C1 segment of cervical spinal cord (tissue), 14 donors: ENCODE results near the gene DOCK9.

Source experiments
- DNase-seq, 14 donors: peaks; one replicate each; lab custom pipeline; 2025; lab: John Stamatoyannopoulos, UW

DOCK9 gene

DNA sequence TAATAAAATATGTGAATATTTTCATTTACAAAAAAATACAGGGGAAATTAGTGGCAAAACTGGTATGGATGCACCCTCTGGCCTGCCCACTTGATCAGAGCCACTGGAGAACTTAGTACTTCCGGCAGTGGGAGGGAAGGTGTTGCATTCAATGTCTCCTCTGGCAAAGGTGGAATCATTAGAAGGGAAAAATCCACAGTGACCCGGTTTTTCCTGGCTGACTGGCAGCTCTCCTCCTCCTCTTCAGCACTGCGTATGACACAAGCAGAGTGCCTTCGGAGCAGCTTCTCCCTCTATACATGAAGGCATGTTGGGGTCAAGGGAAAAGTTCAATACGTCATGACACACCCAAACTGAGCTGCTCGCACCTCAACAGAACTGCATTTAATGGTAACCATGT is 123.4 kb downstream of the DOCK9 start:
- no peak for DNase-seq

DNA sequence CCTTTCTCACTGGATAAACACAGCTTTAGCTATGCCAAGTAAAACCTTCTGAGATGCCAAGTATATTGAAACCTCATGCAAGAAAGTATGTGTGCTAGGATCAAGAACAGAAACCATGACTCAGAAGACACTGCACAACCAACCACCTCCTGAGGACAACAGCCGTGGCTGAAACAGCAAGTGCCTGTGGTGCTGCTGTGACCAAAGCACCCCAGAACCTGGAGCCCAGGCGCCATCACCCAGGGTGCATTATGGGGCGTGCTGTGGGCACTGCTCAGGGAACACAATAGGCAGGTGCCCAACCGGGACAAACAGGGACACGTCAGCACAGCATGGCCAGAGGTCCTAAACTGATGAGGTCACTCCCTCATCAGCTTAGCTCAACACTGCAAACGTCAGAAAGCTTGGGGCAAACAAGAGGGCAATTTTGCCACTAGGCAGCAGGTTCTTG is 124.1 kb downstream of the DOCK9 start:
- no peak for DNase-seq

- DNase-seq = no peak
Measured at GRCh38 chr13:98851276-98851675, 126.6 kb downstream of the DOCK9 start.

DNA sequence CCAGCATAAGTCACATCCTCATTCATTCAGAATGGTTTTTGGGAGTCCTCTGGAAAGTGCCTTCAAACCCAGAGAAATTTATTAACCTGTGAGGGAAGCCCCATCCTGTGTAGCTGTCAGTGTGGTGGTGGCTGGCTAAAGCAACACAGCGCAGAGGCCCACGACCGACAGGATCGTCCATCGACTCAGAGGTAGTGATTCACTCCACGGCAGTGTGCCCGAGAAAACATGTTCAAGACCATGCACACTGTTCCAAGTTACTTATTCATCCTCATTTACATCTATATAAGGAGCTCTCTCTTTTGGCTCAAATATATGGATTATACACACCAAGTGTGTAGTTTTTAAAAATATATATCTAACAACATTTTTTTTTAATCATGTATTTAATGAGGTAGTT is 129.1 kb downstream of the DOCK9 start:
- no peak for DNase-seq

GRCh38 chr13:98847780-98848179 is 130.1 kb downstream of the DOCK9 start:
- no peak for DNase-seq

DNA sequence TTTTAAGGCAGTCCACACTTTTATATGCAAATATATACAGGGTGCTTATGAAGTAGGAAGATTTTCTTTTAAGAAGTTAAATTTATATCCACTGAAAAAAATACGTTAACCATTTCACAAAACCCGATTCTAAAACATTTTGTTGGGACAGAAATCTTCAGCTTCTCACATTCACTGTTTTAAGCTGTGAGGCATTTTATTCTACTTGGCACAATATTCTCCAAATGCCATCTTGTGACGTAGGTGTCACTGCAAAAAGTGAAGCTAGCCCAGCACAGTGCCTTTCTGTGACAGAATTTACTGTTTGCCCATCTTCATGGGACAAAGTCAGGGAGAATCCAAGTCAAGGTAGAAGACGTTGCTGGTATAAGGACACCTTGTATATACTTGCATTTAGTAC is 130.9 kb downstream of the DOCK9 start:
- no peak for DNase-seq

- peak in 1 of 14 donors; percentile 54 for DNase-seq
Measured at GRCh38 chr13:98846521-98846920, 131.3 kb downstream of the DOCK9 start.

DNA sequence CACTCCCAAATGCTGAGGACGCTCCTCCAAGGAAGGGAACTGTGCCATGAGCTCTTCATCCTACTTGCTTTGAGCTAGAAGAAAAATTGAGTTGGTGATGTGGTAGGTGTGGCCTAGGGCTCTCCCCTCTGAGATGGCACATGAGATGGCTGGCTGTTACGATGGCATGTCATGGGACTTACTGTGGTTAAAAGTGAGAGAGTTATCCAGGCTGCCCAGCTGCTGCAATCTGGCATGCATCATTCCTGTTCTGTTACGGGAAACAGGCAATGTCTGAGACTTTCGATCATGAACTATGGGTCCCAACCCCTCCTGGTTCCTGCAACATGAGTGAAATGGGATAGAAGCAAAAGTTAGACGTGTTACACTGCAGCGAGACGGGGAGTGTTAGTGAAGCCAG is 132.1 kb downstream of the DOCK9 start:
- no peak for DNase-seq

DNA sequence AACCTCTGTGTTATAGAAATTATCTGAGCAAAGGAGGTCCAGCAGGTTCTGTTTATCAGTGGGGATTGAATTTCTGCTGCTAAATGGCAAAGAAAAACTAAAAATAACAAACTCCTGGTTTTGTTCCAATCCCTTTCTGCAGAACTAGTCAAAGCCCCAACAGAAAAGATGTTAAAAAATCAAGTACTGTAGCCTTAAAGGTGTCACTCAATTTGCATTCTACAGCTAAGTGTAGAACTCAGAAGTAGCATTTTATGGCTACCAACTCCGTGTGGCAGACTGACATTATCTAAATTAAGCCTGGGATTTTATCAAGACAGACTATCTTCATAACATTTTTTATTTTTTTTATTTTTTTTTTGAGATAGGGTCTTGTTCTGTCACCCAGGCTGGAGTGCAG is 133.8 kb downstream of the DOCK9 start:
- DNase-seq = no peak

DNA sequence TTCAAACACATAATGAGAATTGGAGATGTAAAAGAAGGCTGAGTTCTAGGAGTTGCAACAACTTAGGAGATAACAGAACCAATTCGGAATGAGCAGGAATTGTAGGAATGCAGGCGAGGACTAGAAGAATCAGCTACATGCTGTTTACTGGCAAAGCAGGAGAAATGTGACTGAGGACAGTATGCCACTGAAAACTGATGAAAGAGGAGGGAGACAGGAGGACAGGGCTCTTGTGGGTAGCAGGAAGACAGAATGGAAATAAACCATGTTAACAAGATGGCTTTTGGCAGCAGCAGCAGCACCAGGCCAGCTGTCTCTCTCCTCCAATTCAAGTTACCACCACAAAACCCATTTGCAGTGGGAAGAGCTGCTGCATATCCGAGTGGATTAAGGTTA is 134.4 kb downstream of the DOCK9 start:
- peak in 1 of 14 donors; percentile 87 for DNase-seq

DNA sequence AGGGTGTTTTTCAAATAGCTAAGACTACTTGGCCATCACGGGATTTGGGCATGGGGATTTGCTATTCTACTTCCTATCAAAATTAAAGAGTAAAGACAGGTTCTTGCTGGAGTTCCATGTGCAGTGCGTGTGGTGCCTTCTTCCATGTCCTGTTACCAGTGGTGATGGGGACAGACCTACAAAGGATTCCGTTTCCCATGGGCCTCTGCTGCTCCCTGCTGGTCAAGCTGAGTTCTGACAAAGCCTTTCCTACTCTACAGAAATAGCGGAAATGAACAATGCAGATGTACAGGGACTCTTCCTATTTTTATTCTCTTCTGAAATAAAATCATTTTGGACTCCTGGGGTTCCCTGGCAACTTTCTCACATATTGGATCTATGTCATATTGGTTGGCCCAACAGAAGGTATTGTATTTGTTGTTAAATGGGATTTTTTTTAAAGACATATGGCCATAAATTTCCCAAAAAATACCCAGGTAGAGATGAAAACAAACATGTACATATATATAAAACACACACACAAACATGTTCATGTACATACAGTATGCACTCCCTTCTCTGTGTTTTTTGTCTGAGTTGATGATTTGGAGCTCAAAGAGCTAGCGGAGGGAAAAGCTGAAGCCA is 134.9 kb downstream of the DOCK9 start:
- peak in 12 of 14 donors; percentile 8 to 64 (median 40) for DNase-seq

- no peak for DNase-seq
Measured at GRCh38 chr13:98842070-98842469, 135.8 kb downstream of the DOCK9 start.

DNA sequence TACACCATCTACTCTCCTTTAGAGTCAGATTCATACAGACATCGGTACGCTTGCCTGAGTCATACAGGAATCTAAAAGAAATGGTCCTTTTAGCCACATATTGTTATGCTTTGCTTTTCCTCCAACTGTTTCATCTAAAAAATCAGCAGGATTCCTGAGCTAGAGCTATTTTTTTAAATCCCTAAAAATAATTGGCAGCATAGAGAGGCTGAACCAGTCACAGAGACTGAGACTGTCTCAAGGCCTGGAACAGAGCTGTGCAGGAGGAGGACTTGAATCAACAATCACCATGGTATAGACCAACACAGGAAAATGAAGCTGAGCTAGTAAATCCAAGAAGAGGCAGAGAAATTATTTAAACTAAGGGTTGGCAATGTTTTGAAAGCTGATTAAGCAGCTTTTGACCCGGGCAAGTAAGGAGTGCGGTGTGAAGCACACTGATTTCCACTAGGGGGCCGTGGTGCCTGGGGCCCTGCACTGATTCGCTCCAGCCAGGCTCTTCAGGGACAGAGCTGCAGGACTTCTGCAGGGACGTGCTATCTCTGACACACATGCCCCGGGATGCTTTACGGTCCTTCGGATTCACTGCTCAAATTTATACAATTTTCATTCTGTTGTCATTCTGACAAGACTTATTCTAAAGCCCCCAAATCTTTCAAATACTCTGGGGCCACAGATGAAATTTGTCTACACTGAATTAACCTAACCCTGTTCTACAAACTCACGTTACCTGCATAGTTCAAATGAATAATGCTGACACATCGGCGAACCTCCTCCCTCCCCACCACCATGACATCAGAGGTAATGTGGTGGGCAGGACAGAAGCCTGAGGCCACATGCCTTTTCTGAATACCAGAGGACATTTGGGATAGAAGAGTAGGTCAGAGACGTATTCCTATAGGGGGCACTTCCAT is 137.8 kb downstream of the DOCK9 start:
- DNase-seq = peak in 11 of 14 donors; percentile 14 to 80 (median 40)

GRCh38 chr13:98838776-98839175 is 139.1 kb downstream of the DOCK9 start:
- DNase-seq = no peak

- DNase-seq = no peak
Measured at GRCh38 chr13:98837896-98838295, 140.0 kb downstream of the DOCK9 start.

- no peak for DNase-seq
Measured at GRCh38 chr13:98835156-98835555, 142.7 kb downstream of the DOCK9 start.

- no peak for DNase-seq
Measured at GRCh38 chr13:98834254-98834960, 143.5 kb downstream of the DOCK9 start.

GRCh38 chr13:98831236-98831635 is 146.6 kb downstream of the DOCK9 start:
- DNase-seq = no peak

DNA sequence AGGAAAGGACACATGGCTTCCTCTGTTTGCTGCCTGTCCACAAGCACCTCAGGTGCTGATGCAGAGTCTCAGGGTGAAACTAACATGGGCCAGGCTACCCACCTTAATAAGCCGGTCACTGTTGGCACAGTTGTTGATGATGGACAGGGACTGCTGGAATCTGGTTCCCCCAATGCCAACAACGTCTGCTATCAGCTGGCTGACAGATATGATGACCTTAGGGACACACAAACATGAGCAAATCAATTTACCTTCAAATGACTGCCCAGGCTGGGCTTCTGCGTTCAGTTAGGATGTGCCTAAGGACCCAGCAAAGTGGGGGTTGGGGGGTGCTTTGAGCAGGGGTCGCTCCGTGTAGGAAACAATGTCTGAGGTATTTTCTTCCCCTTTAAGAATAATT is 148.3 kb downstream of the DOCK9 start:
- no peak for DNase-seq

- DNase-seq = no peak
Measured at GRCh38 chr13:98828614-98829013, 149.2 kb downstream of the DOCK9 start.

GRCh38 chr13:98827449-98827848 is 150.4 kb downstream of the DOCK9 start:
- DNase-seq = no peak

GRCh38 chr13:98826146-98826545 is 151.7 kb downstream of the DOCK9 start:
- DNase-seq = no peak
